Tibial nerve (tissue), 4 donors: Measurements from ENCODE around the gene OR7D2. TPM values are rescaled to one million over a fixed set of nuclear protein-coding genes. Genes with fewer than 3 reads are reported as not detected.
"Not testable (repeated sequence)": the region's sequence is repeated elsewhere in the genome, so short reads cannot be mapped to it uniquely, and the experiment has no call there.

Experiments
- DNase-seq, 2 donors: peaks; one replicate each; pipeline ENCODE4 v3.0.0-alpha.2; 2019; ENCODE audit warnings: low spot score in 2 of 2
- H3K27ac ChIP-seq, 4 donors: fragments of 200-600 bp; sonication (generic) in 3 of 4; one replicate each; pipeline ENCODE4 v1.5.1; 2017 to 2019; ENCODE audit warnings: mild to moderate bottlenecking in 1 of 4
- H3K27me3 ChIP-seq, 2 donors: fragments of 200-600 bp; sonication (generic) in 1 of 2; one replicate each; pipeline versions ENCODE4 v1.5.1 to v1.6.0; 2017 to 2019
- H3K36me3 ChIP-seq, 3 donors: fragments of 200-600 bp; sonication (generic); one replicate each; pipeline ENCODE4 v1.5.1; 2018 to 2019
- H3K4me1 ChIP-seq, 4 donors: fragments of 200-600 bp; sonication (generic) in 3 of 4; one replicate each; pipeline ENCODE4 v1.5.1; 2017 to 2019
- H3K4me3 ChIP-seq, 4 donors: fragments of 200-600 bp; sonication (generic) in 3 of 4; one replicate each; pipeline ENCODE4 v1.5.1; 2017 to 2019; ENCODE audit warnings: mild to moderate bottlenecking in 1 of 4, moderate library complexity in 1 of 4
- H3K9me3 ChIP-seq, 4 donors: fragments of 200-600 bp; sonication (generic) in 3 of 4; one replicate each; pipeline ENCODE4 v1.5.1; 2017 to 2019
- EP300 ChIP-seq, 2 donors: sonication (generic); formaldehyde crosslinking; IDR thresholded peaks; one replicate each; pipeline ENCODE4 v1.6.1; 2017; ENCODE audit warnings: antibody characterized with exemption in 2 of 2, mild to moderate bottlenecking in 1 of 2
- POLR2A ChIP-seq, 2 donors: fragments of 450-650 bp; IDR thresholded peaks; one replicate each; pipeline ENCODE4 v1.6.1; 2017; ENCODE audit warnings: antibody characterized with exemption in 2 of 2, mild to moderate bottlenecking in 2 of 2, moderate library complexity in 2 of 2
- WGBS, 2 donors: methylation state at CpG; one replicate each; pipeline ENCODE4 v1.1.5; 2018; 5-methylcytosine and 5-hydroxymethylcytosine counted together
- total RNA-seq, 4 donors: library from RNA; depleted of rRNA; stranded (reverse); fragments of >200 nt; gene quantifications; one replicate each; pipeline ENCODE4 v1.1.0, GENCODE V29; 2016
- TF ChIP-seq, protein P1 (sequence below), 5 experiments: fragments of 200-600 bp in 3 of 5; fragments of 450-650 bp in 2 of 5; sonication (generic) in 3 of 5; IDR thresholded peaks; one replicate each; pipeline ENCODE4 v1.5.1; 2016 to 2019; ENCODE audit warnings: antibody characterized with exemption in 5 of 5, mild to moderate bottlenecking in 3 of 5, moderate library complexity in 2 of 5

The OR7D2 gene
- total RNA-seq, 4 donors from 2014 or later: 0.44 TPM; not detected in 3

DNA sequence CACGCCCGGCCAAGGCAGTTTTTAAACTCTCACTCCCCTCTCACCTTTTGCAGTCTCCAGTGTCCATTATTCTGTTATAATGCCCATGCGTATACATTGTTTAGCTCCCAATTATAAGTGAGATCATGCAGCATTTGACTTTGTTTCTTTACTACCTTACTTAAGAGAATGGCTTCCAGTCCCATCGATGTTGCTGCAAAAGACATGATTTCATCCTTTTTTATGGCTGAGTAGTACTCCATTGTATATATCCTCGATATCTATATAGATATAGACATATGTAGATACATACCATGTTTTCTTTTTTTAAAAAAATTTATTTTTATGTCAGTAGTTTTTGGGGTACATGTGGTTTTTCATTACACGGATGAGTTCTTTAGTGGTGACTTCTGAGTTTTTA is 8.4 kb downstream of the OR7D2 start:
- no peak overlapping the region for H3K27ac ChIP-seq
- H3K36me3 ChIP-seq: no peaks in the 10 kb centered on the region
- no peaks in the 10 kb centered on the region for H3K4me1 ChIP-seq
- no peak overlapping the region for H3K4me3 ChIP-seq
- WGBS, 2 donors: 86 to 88% methylated on average over 6 of the region's 6 CpGs
- no peak for TF ChIP-seq POLR2A (IDR thresholded peaks at IDR 0.05)
- TF ChIP-seq EP300 (IDR thresholded peaks at IDR 0.05): no peak
- TF ChIP-seq, protein P1, sequence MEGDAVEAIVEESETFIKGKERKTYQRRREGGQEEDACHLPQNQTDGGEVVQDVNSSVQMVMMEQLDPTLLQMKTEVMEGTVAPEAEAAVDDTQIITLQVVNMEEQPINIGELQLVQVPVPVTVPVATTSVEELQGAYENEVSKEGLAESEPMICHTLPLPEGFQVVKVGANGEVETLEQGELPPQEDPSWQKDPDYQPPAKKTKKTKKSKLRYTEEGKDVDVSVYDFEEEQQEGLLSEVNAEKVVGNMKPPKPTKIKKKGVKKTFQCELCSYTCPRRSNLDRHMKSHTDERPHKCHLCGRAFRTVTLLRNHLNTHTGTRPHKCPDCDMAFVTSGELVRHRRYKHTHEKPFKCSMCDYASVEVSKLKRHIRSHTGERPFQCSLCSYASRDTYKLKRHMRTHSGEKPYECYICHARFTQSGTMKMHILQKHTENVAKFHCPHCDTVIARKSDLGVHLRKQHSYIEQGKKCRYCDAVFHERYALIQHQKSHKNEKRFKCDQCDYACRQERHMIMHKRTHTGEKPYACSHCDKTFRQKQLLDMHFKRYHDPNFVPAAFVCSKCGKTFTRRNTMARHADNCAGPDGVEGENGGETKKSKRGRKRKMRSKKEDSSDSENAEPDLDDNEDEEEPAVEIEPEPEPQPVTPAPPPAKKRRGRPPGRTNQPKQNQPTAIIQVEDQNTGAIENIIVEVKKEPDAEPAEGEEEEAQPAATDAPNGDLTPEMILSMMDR (IDR thresholded peaks at IDR 0.05): no peak
- no peaks in the 10 kb centered on the region for H3K27me3 ChIP-seq
- H3K9me3 ChIP-seq: peaks cover 0 to 9% (median 3%) of the 10 kb centered on the region in 4 donors
- no peak for DNase-seq

GRCh38 chr19:9189535-9189934 is 10.8 kb downstream of the OR7D2 start:
- Histone ChIP-seq H3K4me3 (no peak overlapping the region), H3K27me3 (no peaks in the 10 kb centered on the region), H3K4me1 (no peaks in the 10 kb centered on the region), H3K9me3 (peaks cover 0 to 9% (median 2%) of the 10 kb centered on the region in 4 donors), H3K27ac (no peak overlapping the region), H3K36me3 (no peaks in the 10 kb centered on the region)
- DNase-seq: no peak
- 82% methylated on average over 7 of the region's 7 CpGs for WGBS, 2 donors
- TF ChIP-seq, protein P1 (IDR thresholded peaks at IDR 0.05): no peak
- no peak for TF ChIP-seq POLR2A (IDR thresholded peaks at IDR 0.05)
- TF ChIP-seq EP300 (IDR thresholded peaks at IDR 0.05): no peak

DNA sequence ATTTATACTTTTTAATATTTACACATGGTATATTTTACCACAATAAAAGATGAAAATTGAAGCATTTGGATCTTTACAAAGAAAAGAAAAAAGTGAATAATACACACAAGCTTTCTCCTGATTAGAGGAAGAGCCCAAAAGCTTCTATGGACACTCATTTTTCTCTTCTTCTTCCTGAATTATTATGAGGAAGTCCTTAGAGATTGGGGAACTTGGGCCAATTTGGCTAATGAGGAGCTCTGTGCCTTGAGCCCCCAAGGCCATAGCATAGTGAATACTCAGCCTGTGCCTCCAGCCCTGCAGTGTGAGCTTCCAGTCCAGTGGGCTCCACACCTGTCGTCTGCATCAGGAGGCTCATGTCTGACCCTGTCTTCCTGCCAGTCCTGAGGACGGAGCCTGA is 19.3 kb downstream of the OR7D2 start:
- not testable (repeated sequence) for H3K36me3 ChIP-seq, H3K27me3 ChIP-seq, DNase-seq, H3K9me3 ChIP-seq, H3K27ac ChIP-seq, H3K4me3 ChIP-seq, H3K4me1 ChIP-seq
- WGBS, 2 donors: 78 to 100% methylated on average over 1 to 2 of the region's 2 CpGs

- no peak for TF ChIP-seq POLR2A (IDR thresholded peaks at IDR 0.05)
- TF ChIP-seq, protein P1 (IDR thresholded peaks at IDR 0.05): peak; percentile 67 to 91 (median 84)
- DNase-seq: peak; percentile 57 to 77
- WGBS, 2 donors: 28 to 36% methylated on average over 13 of the region's 13 CpGs
- no peaks in the 10 kb centered on the region for H3K36me3 ChIP-seq
- no peaks in the 10 kb centered on the region for H3K27me3 ChIP-seq
- H3K4me3 ChIP-seq: peak overlapping the region in 1 of 4 donors; percentile 42
- H3K27ac ChIP-seq: no peak overlapping the region
- H3K9me3 ChIP-seq: no peaks in the 10 kb centered on the region
- H3K4me1 ChIP-seq: no peaks in the 10 kb centered on the region
Measured at GRCh38 chr19:9205501-9206113, 26.8 kb downstream of the OR7D2 start.

DNA sequence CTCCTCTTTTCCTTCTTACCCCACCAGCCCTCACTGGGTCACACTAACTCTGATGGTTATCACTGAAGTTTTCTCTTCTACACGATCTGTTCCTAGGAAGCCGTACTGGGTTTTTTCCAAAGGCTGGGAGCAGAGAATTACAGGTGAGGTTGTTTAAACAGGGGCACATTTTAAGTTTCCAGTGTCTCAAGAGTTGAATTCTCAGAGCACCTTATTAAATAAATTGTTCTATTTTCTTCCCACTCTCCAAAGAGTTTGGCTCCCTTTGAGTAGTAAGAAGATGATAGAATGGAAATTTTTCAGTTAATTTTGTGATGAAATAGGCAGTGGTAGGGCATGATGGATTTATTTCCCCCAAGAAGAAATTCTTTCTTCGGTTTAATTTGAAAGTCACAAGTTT is 40.7 kb downstream of the OR7D2 start, which contains the start of gene OR7D4:
Gene OR7D4 (minus strand): TSS at position 101 of the 400 bp plus-strand sequence. CDS start 4,752 bp downstream, outside the sequence.
- TF ChIP-seq, protein P1 (IDR thresholded peaks at IDR 0.05): no peak
- no peak for TF ChIP-seq POLR2A (IDR thresholded peaks at IDR 0.05)
- no peak for TF ChIP-seq EP300 (IDR thresholded peaks at IDR 0.05)
- H3K27ac ChIP-seq: no peak within 1 kb of the TSS
- no peak within 1 kb of the TSS for H3K4me3 ChIP-seq
- 70 to 78% methylated on average over 3 of the region's 3 CpGs for WGBS, 2 donors
- no peak for DNase-seq
- H3K4me1 ChIP-seq: no peaks in the 10 kb centered on the region
- H3K9me3 ChIP-seq: peaks cover 0 to 16% (median 0%) of the 10 kb centered on the region in 4 donors
- no peaks in the 10 kb centered on the region for H3K36me3 ChIP-seq
- H3K27me3 ChIP-seq: no peaks in the 10 kb centered on the region

Other genes starting within 250 kb of the OR7D2 start
- gene MUC16, start 168.6 kb upstream of the OR7D2 start, total RNA-seq: under 1 TPM in 3 of 4 donors, not detected in 1; under 0.01 to 0.21 (median under 0.01) TPM
- under 1 TPM in 1 of 4 donors, not detected in 3; 0.22 TPM for gene OR1M1, start 91.9 kb upstream of the OR7D2 start, total RNA-seq
- not detected for gene OR7G2, start 71.5 kb upstream of the OR7D2 start, total RNA-seq
- gene OR7G1, start 63.2 kb upstream of the OR7D2 start, total RNA-seq: not detected
- gene OR7G3, start 52.0 kb upstream of the OR7D2 start, total RNA-seq: not detected
- 10 to 100 TPM; 15.5 to 20.5 (median 17.8) TPM for gene ZNF317, start 38.6 kb upstream of the OR7D2 start, total RNA-seq
- not detected for gene OR7D4, start 40.6 kb downstream of the OR7D2 start, total RNA-seq
- gene OR7E24, start 72.0 kb downstream of the OR7D2 start, total RNA-seq: not detected
- gene ZNF699, start 130.9 kb downstream of the OR7D2 start, total RNA-seq: 10 to 100 TPM; 15.0 to 26.7 (median 22.6) TPM
- gene ZNF559, start 145.2 kb downstream of the OR7D2 start, total RNA-seq: 10 to 100 TPM; 12.9 to 45.2 (median 20.2) TPM
- 10 to 100 TPM in 1 of 4 donors, 1 to 10 TPM in 3; 1.4 to 12.9 (median 6.3) TPM for gene ZNF177, start 184.0 kb downstream of the OR7D2 start, total RNA-seq